Suprapubic skin (tissue), 4 donors: Measurements from ENCODE around the gene P2RX4. TPM values are rescaled to one million over a fixed set of nuclear protein-coding genes. Genes with fewer than 3 reads are reported as not detected.

ENCODE experiments used
- DNase-seq, 2 donors: peaks; one replicate each; pipeline ENCODE4 v3.0.0-alpha.2; 2019; ENCODE audit warnings: low spot score in 2 of 2
- H3K27ac ChIP-seq: fragments of 200-600 bp; sonication (generic); one replicate; pipeline ENCODE4 v1.5.1; 2019
- H3K27me3 ChIP-seq: fragments of 200-600 bp; sonication (generic); one replicate; pipeline ENCODE4 v1.5.1; 2019
- H3K36me3 ChIP-seq: fragments of 200-600 bp; sonication (generic); one replicate; pipeline ENCODE4 v1.5.1; 2019
- H3K4me1 ChIP-seq: fragments of 200-600 bp; sonication (generic); one replicate; pipeline ENCODE4 v1.5.1; 2019
- H3K4me3 ChIP-seq: fragments of 200-600 bp; sonication (generic); one replicate; pipeline ENCODE4 v1.5.1; 2019; ENCODE audit warnings: mild to moderate bottlenecking
- H3K9me3 ChIP-seq: fragments of 200-600 bp; sonication (generic); one replicate; pipeline ENCODE4 v1.5.1; 2019
- EP300 ChIP-seq: sonication (generic); formaldehyde crosslinking; IDR thresholded peaks from one replicate; pipeline ENCODE4 v1.6.1; 2017; ENCODE audit warnings: antibody characterized with exemption
- POLR2A ChIP-seq, 2 donors: fragments of 450-650 bp; IDR thresholded peaks; one replicate each; pipeline ENCODE4 v1.6.1; 2017; ENCODE audit warnings: antibody characterized with exemption in 2 of 2, mild to moderate bottlenecking in 2 of 2, moderate library complexity in 2 of 2
- POLR2AphosphoS5 ChIP-seq, 3 donors: sonication (generic); formaldehyde crosslinking; IDR thresholded peaks; one replicate each; pipeline ENCODE4 v1.6.1; 2017; ENCODE audit warnings: antibody characterized with exemption in 3 of 3
- WGBS: methylation state at CpG from one replicate; pipeline ENCODE4 v1.1.5; 2018; 5-methylcytosine and 5-hydroxymethylcytosine counted together
- total RNA-seq, 4 donors: library from RNA; depleted of rRNA; stranded (reverse); fragments of >200 nt; gene quantifications; one replicate each; pipeline ENCODE4 v1.1.0, GENCODE V29; 2016
- TF ChIP-seq, protein P1 (sequence below), 2 donors: fragments of 200-600 bp in 1 of 2; fragments of 450-650 bp in 1 of 2; sonication (generic) in 1 of 2; IDR thresholded peaks; one replicate each; pipeline ENCODE4 v1.5.1; 2016 to 2019; ENCODE audit warnings: antibody characterized with exemption in 2 of 2, mild to moderate bottlenecking in 1 of 2, moderate library complexity in 1 of 2

Gene P2RX4
- total RNA-seq, 4 donors from 2014 or later: 7.9 to 22.4 (median 15.4) TPM

DNA sequence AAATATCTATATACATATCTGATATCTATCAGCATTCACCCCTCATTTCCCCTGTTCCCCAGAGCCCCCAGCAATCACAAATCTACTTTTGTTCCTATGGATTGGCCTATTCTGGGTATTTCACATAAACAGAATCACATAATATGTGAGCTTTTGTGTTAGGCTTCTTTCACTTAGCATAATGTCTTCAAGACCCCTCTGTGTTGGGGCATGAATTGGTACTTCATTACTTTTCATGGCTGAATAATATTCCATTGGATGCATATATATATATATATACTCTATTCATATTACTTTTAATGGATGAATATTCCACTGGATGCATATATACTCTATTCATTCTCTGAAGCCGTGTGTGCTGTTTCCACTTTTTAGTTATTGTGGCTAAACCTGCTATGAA lies 57.9 kb downstream of the P2RX4 start:
- no peaks in the 10 kb centered on the region for H3K4me1 ChIP-seq
- 98% methylated on average over 1 of the region's 1 CpG for WGBS
- H3K9me3 ChIP-seq: no peaks in the 10 kb centered on the region
- no peaks in the 10 kb centered on the region for H3K27me3 ChIP-seq
- H3K27ac ChIP-seq: no peak overlapping the region
- peaks cover 71% of the 10 kb centered on the region for H3K36me3 ChIP-seq
- no peak for TF ChIP-seq POLR2AphosphoS5 (IDR thresholded peaks at IDR 0.05)
- H3K4me3 ChIP-seq: no peak overlapping the region
- DNase-seq: no peak

DNA sequence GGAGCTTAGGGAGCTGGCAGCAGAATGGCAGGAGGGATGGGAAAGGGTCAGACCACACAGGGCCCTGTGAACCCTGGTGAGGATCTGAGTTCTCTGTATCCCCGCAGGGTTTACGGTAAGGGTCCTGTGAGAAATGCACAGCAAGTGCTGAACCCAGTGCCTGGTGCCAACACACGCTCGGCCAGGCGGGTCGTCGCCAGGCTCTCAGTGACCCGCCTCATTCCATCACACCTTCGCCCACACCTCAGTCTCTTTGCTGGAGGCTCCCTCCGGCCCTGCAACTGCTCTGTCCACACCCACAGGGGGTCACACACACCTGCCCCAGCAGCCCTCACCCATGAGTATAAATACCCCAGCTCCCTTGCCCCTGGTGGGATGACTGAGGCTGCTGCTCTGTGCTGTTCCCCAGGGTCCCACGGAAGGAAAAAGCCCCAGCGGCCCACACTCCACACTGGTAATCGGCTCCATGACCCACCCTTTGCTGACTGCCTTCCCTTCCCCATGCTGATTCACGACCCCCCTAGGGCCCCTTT lies 63.5 kb downstream of the P2RX4 start:
- H3K36me3 ChIP-seq: peaks cover 38% of the 10 kb centered on the region
- peaks cover 4% of the 10 kb centered on the region for H3K4me1 ChIP-seq
- DNase-seq: no peak
- no peaks in the 10 kb centered on the region for H3K9me3 ChIP-seq
- TF ChIP-seq, protein P1, sequence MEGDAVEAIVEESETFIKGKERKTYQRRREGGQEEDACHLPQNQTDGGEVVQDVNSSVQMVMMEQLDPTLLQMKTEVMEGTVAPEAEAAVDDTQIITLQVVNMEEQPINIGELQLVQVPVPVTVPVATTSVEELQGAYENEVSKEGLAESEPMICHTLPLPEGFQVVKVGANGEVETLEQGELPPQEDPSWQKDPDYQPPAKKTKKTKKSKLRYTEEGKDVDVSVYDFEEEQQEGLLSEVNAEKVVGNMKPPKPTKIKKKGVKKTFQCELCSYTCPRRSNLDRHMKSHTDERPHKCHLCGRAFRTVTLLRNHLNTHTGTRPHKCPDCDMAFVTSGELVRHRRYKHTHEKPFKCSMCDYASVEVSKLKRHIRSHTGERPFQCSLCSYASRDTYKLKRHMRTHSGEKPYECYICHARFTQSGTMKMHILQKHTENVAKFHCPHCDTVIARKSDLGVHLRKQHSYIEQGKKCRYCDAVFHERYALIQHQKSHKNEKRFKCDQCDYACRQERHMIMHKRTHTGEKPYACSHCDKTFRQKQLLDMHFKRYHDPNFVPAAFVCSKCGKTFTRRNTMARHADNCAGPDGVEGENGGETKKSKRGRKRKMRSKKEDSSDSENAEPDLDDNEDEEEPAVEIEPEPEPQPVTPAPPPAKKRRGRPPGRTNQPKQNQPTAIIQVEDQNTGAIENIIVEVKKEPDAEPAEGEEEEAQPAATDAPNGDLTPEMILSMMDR (IDR thresholded peaks at IDR 0.05): no peak
- TF ChIP-seq POLR2AphosphoS5 (IDR thresholded peaks at IDR 0.05): no peak
- no peak for TF ChIP-seq POLR2A (IDR thresholded peaks at IDR 0.05)
- no peak for TF ChIP-seq EP300
- no peaks in the 10 kb centered on the region for H3K27me3 ChIP-seq
- no peak overlapping the region for H3K4me3 ChIP-seq
- H3K27ac ChIP-seq: no peak overlapping the region
- WGBS: 96% methylated on average over 14 of the region's 14 CpGs

DNA sequence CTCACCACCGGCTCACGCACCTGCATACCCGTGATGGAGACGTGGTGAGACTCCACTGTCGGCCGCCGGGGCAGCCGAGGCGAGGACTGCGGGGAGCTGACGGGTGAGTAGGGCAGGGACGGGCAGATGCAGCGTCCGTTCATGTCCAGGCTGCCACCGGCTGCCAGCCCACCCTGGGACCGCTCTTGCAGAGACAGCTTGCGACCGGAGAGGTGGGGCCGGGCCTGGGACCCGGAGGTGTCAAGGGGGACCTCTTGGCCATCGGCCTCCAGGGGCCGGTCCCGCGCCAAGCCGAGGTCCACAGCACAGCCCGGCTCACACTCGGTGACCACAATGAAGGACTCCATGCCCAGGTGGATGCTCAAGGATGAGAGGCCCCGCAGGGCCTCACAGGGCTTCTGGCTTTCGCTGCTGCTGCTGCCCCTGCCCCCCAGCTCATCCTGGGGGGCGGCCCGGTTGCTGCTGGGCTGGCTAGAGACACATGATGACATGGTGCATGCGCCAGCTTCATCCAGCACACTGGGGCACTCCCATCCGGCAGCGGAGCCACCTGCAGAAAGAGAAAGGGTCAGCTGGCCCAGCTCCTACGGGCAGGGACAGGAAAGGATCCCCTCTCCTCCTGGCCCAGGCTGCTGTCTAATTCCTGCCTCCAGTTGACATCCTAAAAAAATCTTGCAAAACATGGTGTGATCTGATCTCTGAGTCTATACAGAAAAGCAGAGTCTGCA lies 64.3 kb downstream of the P2RX4 start:
- Histone ChIP-seq H3K9me3 (no peaks in the 10 kb centered on the region), H3K4me3 (no peak overlapping the region), H3K27me3 (no peaks in the 10 kb centered on the region), H3K4me1 (peaks cover 11% of the 10 kb centered on the region), H3K27ac (no peak overlapping the region), H3K36me3 (peaks cover 31% of the 10 kb centered on the region)
- TF ChIP-seq POLR2AphosphoS5 (IDR thresholded peaks at IDR 0.05) (no peak), EP300 (no peak), POLR2A (IDR thresholded peaks at IDR 0.05) (no peak)
- TF ChIP-seq, protein P1 (IDR thresholded peaks at IDR 0.05): no peak
- WGBS: 96% methylated on average over 33 of the region's 35 CpGs
- no peak for DNase-seq

DNA sequence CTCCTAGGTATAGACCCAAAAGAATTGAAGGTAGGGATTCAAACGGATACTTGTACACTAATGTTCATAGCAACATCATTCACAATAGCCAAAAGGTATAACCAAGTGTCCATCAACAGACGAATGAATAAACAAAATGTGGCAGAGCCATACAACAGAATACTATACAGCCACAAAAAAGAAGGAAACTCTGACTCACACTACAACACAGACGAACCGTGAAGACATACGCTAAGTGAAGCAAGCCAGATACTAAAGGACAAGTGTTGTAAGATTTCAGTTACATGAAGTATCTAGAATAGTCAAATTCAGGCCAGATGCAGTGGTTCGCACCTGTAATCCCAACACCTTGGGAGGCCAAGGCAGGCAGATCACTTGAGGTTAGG lies 67.4 kb downstream of the P2RX4 start:
- peaks cover 16% of the 10 kb centered on the region for H3K4me1 ChIP-seq
- H3K9me3 ChIP-seq: no peaks in the 10 kb centered on the region
- peaks cover 19% of the 10 kb centered on the region for H3K36me3 ChIP-seq
- no peaks in the 10 kb centered on the region for H3K27me3 ChIP-seq
- no peak overlapping the region for H3K4me3 ChIP-seq
- DNase-seq: no peak
- TF ChIP-seq POLR2A (IDR thresholded peaks at IDR 0.05): no peak
- TF ChIP-seq, protein P1 (IDR thresholded peaks at IDR 0.05): no peak
- no peak for TF ChIP-seq EP300
- TF ChIP-seq POLR2AphosphoS5 (IDR thresholded peaks at IDR 0.05): no peak
- peak overlapping the region; percentile 10 for H3K27ac ChIP-seq
- WGBS: 91% methylated on average over 6 of the region's 6 CpGs

DNA sequence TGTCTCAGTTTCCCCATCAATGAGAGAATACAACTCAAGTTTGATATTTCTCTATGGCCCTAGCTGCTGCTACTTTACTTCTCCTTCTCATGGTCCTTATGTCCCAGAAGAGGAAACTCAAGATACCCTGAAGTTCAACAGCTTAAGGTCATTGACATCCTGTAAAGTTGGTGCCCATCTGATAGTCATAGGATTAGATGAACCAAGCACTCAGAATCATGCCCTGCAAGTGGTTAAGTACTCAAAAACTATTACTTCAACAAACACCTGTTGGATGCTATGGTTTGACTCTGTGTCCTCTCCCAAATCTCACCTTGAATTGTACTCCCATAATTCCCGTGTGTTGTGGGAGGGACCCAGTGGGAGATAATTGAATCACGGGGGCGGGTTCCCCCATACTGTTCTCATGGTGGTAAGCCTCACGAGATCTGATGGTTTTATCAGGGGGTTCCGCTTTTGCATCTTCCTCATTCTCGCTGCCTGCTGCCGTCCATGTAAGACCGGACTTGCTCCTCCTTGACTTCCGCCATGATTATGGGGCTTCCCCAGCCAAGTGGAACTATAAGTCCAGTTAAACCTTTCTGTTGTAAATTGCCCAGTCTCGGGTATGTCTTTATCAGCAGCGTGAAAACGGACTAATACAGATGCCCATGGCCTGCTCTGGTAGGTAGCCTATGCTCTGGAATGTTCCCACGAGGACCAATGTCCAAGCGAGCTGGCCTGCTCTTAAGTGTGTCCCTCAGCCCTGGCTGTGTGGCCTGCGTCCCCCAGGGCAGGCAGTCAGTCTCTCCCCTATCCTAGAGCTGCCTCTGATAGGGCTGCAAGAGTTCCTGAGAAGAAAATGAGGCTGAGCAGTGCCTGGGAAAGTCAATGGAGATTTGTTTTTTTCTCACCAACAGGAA lies 68.5 kb downstream of the P2RX4 start:
- TF ChIP-seq, protein P1 (IDR thresholded peaks at IDR 0.05): no peak
- TF ChIP-seq POLR2AphosphoS5 (IDR thresholded peaks at IDR 0.05) (no peak), POLR2A (IDR thresholded peaks at IDR 0.05) (no peak), EP300 (no peak)
- Histone ChIP-seq H3K9me3 (no peaks in the 10 kb centered on the region), H3K27ac (peak overlapping the region; percentile 65), H3K27me3 (no peaks in the 10 kb centered on the region), H3K4me3 (no peak overlapping the region), H3K36me3 (peaks cover 11% of the 10 kb centered on the region), H3K4me1 (peaks cover 16% of the 10 kb centered on the region)
- 88% methylated on average over 15 of the region's 15 CpGs for WGBS
- no peak for DNase-seq
